Measurements from ENCODE around the gene DUSP5.

GRCh38 chr10:110491346-110491745 lies 6.4 kb upstream of the DUSP5 start:
- TF ChIP-seq RBBP5 (IDR thresholded peaks at IDR 0.05; ENCODE audit: borderline replicate concordance, low read depth, low read length) (no peak), YY1 (IDR thresholded peaks at IDR 0.05; ENCODE audit: low read depth, low read length) (no peak), ASH2L (IDR thresholded peaks at IDR 0.05; ENCODE audit: low read length) (no peak), POLR2A (IDR thresholded peaks at IDR 0.05; ENCODE audit: control extremely low read depth in 1 of 2, low read depth in 2 of 2, low read length in 2 of 2) (no peak)
